ENCODE results near the gene VAV3.

VAV3 gene

GRCh38 chr1:107679411-107679953, 285.5 kb downstream of the VAV3 start:
- TF ChIP-seq CTCF (IDR thresholded peaks at IDR 0.05; ENCODE audit: low read depth, low read length, missing control alignments): no peak
- H3K4me3 ChIP-seq (replicated peaks; ENCODE audit: low read depth, low read length): no peak overlapping the region
- no peak for DNase-seq (ENCODE audit: extremely low read depth, low read depth)

- TF ChIP-seq CTCF (IDR thresholded peaks at IDR 0.05; ENCODE audit: low read depth, low read length, missing control alignments): no peak
- DNase-seq (ENCODE audit: extremely low read depth, low read depth): no peak
- no peak overlapping the region for H3K4me3 ChIP-seq (replicated peaks; ENCODE audit: low read depth, low read length)
These were observed 286.0 kb downstream of the VAV3 start for GRCh38 chr1:107678993-107679392.

GRCh38 chr1:107677697-107678096, 287.3 kb downstream of the VAV3 start:
- H3K4me3 ChIP-seq (replicated peaks; ENCODE audit: low read depth, low read length): no peak overlapping the region
- DNase-seq (ENCODE audit: extremely low read depth, low read depth): no peak
- no peak for TF ChIP-seq CTCF (IDR thresholded peaks at IDR 0.05; ENCODE audit: low read depth, low read length, missing control alignments)

GRCh38 chr1:107674486-107674885, 290.5 kb downstream of the VAV3 start:
- no peak overlapping the region for H3K4me3 ChIP-seq (replicated peaks; ENCODE audit: low read depth, low read length)
- no peak for TF ChIP-seq CTCF (IDR thresholded peaks at IDR 0.05; ENCODE audit: low read depth, low read length, missing control alignments)
- DNase-seq (ENCODE audit: extremely low read depth, low read depth): no peak

GRCh38 chr1:107673006-107673405, 292.0 kb downstream of the VAV3 start:
- no peak for TF ChIP-seq CTCF (IDR thresholded peaks at IDR 0.05; ENCODE audit: low read depth, low read length, missing control alignments)
- H3K4me3 ChIP-seq (replicated peaks; ENCODE audit: low read depth, low read length): no peak overlapping the region
- no peak for DNase-seq (ENCODE audit: extremely low read depth, low read depth)

GRCh38 chr1:107670397-107671040, 294.5 kb downstream of the VAV3 start:
- TF ChIP-seq CTCF (IDR thresholded peaks at IDR 0.05; ENCODE audit: low read depth, low read length, missing control alignments): no peak
- DNase-seq (ENCODE audit: extremely low read depth, low read depth): no peak
- no peak overlapping the region for H3K4me3 ChIP-seq (replicated peaks; ENCODE audit: low read depth, low read length)

GRCh38 chr1:107669996-107670395, 295.0 kb downstream of the VAV3 start:
- no peak for TF ChIP-seq CTCF (IDR thresholded peaks at IDR 0.05; ENCODE audit: low read depth, low read length, missing control alignments)
- H3K4me3 ChIP-seq (replicated peaks; ENCODE audit: low read depth, low read length): no peak overlapping the region
- no peak for DNase-seq (ENCODE audit: extremely low read depth, low read depth)

Measured in HFF-Myc (cell line).